Measurements from ENCODE around the gene IL1F10. TPM values are rescaled to one million over a fixed set of nuclear protein-coding genes. Genes with fewer than 3 reads are reported as not detected.

The IL1F10 gene
- total RNA-seq, 1 donor from 2014 or later: not detected

DNA sequence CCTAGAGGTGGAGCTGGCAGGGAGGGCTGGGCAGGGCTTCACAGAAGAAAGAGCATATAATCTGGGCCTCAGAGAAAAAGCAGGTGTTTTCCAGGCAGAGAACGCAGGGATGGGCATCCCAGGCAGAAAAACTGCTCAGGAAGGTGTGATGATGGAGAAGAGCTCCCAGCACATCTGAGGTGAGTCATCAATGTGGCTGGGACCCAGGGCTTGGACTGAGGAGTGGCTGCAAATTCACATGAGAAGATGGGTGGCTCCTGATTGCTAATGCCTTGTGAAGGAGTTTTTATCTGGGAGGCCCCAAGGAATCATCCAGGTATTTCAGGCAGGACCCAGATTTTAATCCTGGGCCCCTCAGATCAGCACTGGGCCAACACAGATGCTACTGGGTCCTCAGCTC, 10.2 kb downstream of the IL1F10 start:
- no peak overlapping the region for H3K27ac Mint-ChIP-seq (ENCODE audit: unreplicated experiment)
- no peaks in the 10 kb centered on the region for H3K9me3 Mint-ChIP-seq (ENCODE audit: unreplicated experiment)
- TF ChIP-seq, protein P1, sequence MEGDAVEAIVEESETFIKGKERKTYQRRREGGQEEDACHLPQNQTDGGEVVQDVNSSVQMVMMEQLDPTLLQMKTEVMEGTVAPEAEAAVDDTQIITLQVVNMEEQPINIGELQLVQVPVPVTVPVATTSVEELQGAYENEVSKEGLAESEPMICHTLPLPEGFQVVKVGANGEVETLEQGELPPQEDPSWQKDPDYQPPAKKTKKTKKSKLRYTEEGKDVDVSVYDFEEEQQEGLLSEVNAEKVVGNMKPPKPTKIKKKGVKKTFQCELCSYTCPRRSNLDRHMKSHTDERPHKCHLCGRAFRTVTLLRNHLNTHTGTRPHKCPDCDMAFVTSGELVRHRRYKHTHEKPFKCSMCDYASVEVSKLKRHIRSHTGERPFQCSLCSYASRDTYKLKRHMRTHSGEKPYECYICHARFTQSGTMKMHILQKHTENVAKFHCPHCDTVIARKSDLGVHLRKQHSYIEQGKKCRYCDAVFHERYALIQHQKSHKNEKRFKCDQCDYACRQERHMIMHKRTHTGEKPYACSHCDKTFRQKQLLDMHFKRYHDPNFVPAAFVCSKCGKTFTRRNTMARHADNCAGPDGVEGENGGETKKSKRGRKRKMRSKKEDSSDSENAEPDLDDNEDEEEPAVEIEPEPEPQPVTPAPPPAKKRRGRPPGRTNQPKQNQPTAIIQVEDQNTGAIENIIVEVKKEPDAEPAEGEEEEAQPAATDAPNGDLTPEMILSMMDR (IDR thresholded peaks at IDR 0.05; ENCODE audit: unreplicated experiment): no peak
- H3K36me3 Mint-ChIP-seq (ENCODE audit: low read depth, unreplicated experiment): no peaks in the 10 kb centered on the region
- peaks cover 6% of the 10 kb centered on the region for H3K27me3 Mint-ChIP-seq (ENCODE audit: unreplicated experiment)
- no peaks in the 10 kb centered on the region for H3K4me1 Mint-ChIP-seq (ENCODE audit: unreplicated experiment)
- no peak overlapping the region for H3K4me3 Mint-ChIP-seq (ENCODE audit: unreplicated experiment)
- DNase-seq (ENCODE audit: low spot score): no peak

DNA sequence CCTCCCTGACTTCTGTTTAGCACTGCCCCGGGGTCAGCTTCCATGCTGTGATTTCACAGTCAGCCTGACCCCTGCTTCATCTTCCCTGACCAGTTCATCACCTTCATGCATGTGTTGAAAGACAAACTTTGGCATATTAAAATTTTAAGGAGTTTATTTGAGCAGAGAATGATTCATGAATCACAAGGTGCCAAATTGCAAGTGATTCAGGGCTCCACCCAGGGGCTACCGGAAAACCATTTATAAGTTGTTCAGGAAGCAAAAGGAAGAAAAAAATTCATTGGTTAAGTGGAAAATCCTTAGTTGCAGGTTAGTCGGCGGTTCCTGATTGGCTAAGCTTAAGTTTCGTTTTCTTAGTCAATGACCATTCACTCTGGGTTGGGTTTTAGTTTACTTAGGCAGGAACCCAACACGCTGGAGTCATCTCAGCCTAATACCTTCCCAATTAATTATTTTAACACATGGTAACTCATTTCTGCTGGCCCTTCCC, 10.6 kb downstream of the IL1F10 start:
- Mint-ChIP-seq H3K36me3 (ENCODE audit: low read depth, unreplicated experiment) (no peaks in the 10 kb centered on the region), H3K4me1 (ENCODE audit: unreplicated experiment) (no peaks in the 10 kb centered on the region), H3K27ac (ENCODE audit: unreplicated experiment) (no peak overlapping the region), H3K4me3 (ENCODE audit: unreplicated experiment) (no peak overlapping the region), H3K27me3 (ENCODE audit: unreplicated experiment) (peaks cover 6% of the 10 kb centered on the region), H3K9me3 (ENCODE audit: unreplicated experiment) (no peaks in the 10 kb centered on the region)
- DNase-seq (ENCODE audit: low spot score): no peak
- TF ChIP-seq, protein P1 (IDR thresholded peaks at IDR 0.05; ENCODE audit: unreplicated experiment): no peak

DNA sequence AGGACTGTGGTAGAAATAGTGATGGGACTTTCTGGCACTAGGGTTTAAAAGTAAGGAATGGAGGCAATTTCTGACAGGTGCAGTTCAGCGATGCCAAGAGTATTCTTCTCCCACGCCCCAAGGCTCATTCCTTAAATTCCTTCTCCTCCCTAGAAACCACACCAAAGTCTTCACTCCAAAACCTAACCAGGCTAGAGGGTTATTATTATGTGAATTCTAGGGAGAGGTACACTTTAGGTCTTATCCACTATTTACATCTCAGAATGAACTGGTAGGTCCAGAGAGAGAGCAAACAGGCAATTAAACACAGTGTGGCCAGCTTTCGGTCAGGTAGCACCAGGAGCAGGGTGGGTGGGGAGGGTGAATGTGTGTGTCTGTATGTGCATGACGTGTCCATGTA, 11.4 kb downstream of the IL1F10 start:
- Mint-ChIP-seq H3K9me3 (ENCODE audit: unreplicated experiment) (no peaks in the 10 kb centered on the region), H3K27ac (ENCODE audit: unreplicated experiment) (no peak overlapping the region), H3K27me3 (ENCODE audit: unreplicated experiment) (peaks cover 6% of the 10 kb centered on the region), H3K36me3 (ENCODE audit: low read depth, unreplicated experiment) (no peaks in the 10 kb centered on the region), H3K4me3 (ENCODE audit: unreplicated experiment) (no peak overlapping the region), H3K4me1 (ENCODE audit: unreplicated experiment) (no peaks in the 10 kb centered on the region)
- DNase-seq (ENCODE audit: low spot score): no peak
- TF ChIP-seq, protein P1 (IDR thresholded peaks at IDR 0.05; ENCODE audit: unreplicated experiment): no peak

DNA sequence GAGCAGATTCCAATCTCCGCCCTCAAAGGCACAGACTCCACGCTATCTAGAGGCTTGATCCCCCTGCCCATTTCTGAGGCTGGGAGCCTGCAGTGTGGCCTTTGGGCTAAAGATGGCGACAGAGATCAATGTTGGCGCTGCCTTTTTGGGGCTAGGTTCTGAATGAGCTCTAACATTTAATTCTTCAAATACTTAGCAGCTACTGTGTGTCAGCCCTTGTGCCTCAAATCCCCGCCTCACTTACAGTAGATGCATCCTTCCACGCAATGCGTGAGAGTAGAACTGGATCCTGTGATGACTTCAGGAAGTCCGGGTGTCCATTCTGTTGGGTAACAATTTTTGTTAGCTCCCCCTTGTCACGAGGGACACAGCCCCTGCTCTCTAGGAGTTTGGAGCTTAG, 12.4 kb downstream of the IL1F10 start:
- Mint-ChIP-seq H3K36me3 (ENCODE audit: low read depth, unreplicated experiment) (no peaks in the 10 kb centered on the region), H3K27me3 (ENCODE audit: unreplicated experiment) (peaks cover 6% of the 10 kb centered on the region), H3K27ac (ENCODE audit: unreplicated experiment) (no peak overlapping the region), H3K4me1 (ENCODE audit: unreplicated experiment) (no peaks in the 10 kb centered on the region), H3K9me3 (ENCODE audit: unreplicated experiment) (no peaks in the 10 kb centered on the region), H3K4me3 (ENCODE audit: unreplicated experiment) (no peak overlapping the region)
- TF ChIP-seq, protein P1 (IDR thresholded peaks at IDR 0.05; ENCODE audit: unreplicated experiment): peak; percentile 53
- DNase-seq (ENCODE audit: low spot score): peak; percentile 63

DNA sequence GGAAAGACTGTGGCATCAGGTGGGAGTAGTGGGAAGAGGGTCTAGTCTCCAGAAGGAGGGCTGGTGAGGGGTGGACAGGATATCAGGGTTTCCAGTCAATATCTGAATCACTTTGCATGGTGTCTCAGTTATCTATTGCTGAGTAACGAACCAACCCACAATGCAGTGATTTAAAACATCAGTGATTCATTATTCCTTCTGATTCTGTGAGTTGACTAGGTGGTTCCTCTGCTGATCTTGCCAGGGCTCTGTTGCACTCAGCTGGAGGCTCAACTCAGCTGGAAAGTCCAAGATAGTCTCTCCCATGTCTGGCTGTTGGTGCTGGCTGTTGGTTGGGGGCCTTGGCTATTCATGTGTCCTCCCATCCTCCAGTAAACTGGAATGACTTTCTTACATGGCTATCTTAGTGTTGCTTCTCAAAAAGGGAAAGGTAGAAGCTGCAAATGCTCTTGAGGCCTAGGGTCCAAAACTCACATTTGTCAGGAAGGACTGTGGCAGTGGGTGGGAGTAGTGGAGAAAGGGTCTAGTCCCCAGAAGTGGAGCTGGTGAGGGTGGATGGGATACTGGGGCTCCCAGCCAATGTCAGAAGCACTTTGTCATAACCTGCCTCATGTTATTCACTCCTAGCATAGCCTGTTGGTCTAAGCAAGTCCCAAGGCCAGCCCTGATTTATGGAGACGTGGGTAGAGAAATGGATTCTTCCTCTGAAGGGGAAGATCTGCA, 13.9 kb downstream of the IL1F10 start:
- no peak for DNase-seq (ENCODE audit: low spot score)
- Mint-ChIP-seq H3K27me3 (ENCODE audit: unreplicated experiment) (peaks cover 9% of the 10 kb centered on the region), H3K9me3 (ENCODE audit: unreplicated experiment) (no peaks in the 10 kb centered on the region)

More for the DNA sequence above, 13.9 kb downstream of the IL1F10 start:
- Mint-ChIP-seq H3K36me3 (ENCODE audit: low read depth, unreplicated experiment) (no peaks in the 10 kb centered on the region), H3K4me3 (ENCODE audit: unreplicated experiment) (no peak overlapping the region), H3K27ac (ENCODE audit: unreplicated experiment) (no peak overlapping the region), H3K4me1 (ENCODE audit: unreplicated experiment) (no peaks in the 10 kb centered on the region)
- TF ChIP-seq, protein P1 (IDR thresholded peaks at IDR 0.05; ENCODE audit: unreplicated experiment): no peak

Data from endothelial cell (in vitro differentiated cells).